Adrenal gland (tissue), 12 donors: ENCODE measurements around the gene MLLT1. TPM values are rescaled to one million over a fixed set of nuclear protein-coding genes. Genes with fewer than 3 reads are reported as not detected.
"Not testable (repeated sequence)": the region's sequence is repeated elsewhere in the genome, so short reads cannot be mapped to it uniquely, and the experiment has no call there.

ENCODE experiments used
- DNase-seq, 7 donors: peaks; one replicate each; pipeline ENCODE4 v3.0.0-alpha.2; 2019 to 2020
- H3K27ac ChIP-seq, 5 donors: fragments of 200-600 bp; sonication (generic) in 4 of 5; 1 replicate in 3 of 5; 2 replicates in 2 of 5; pipeline versions ENCODE4 v1.5.1 to v1.8.0; 2016 to 2020; ENCODE audit warnings: mild to moderate bottlenecking in 1 of 5
- H3K27me3 ChIP-seq: fragments of 200-600 bp; 2 replicates; pipeline ENCODE4 v1.8.0; 2021
- H3K36me3 ChIP-seq, 2 donors: fragments of 200-600 bp; replicated peaks in 1 of 2; 1 replicate in 1 of 2; 2 replicates in 1 of 2; pipeline versions ENCODE4 v1.5.1 to v1.8.0; 2018 to 2022
- H3K4me1 ChIP-seq, 2 donors: fragments of 200-600 bp; replicated peaks in 1 of 2; 1 replicate in 1 of 2; 2 replicates in 1 of 2; pipeline versions ENCODE4 v1.5.1 to v1.8.0; 2018 to 2021
- H3K4me3 ChIP-seq, 4 donors: fragments of 200-600 bp; sonication (generic) in 3 of 4; one replicate each; pipeline ENCODE4 v1.5.1; 2016 to 2018
- H3K9me3 ChIP-seq, 3 donors: fragments of 200-600 bp; sonication (generic) in 1 of 3; replicated peaks in 1 of 3; 1 replicate in 2 of 3; 2 replicates in 1 of 3; pipeline versions ENCODE4 v1.5.1 to v1.8.0; 2016 to 2021
- POLR2A ChIP-seq, 2 donors: fragments of 450-650 bp; IDR thresholded peaks; one replicate each; pipeline ENCODE4 v1.6.1; 2017; ENCODE audit warnings: antibody characterized with exemption in 2 of 2, mild to moderate bottlenecking in 2 of 2, moderate library complexity in 1 of 2
- WGBS, 4 donors: extraction: QIAGEN DNeasy Blood & Tissue Kit in 2 of 4; methylation state at CpG; one replicate each; pipeline versions ENCODE4 v1.1.5 to v1.1.7; 2013 to 2017; 5-methylcytosine and 5-hydroxymethylcytosine counted together
- intact Hi-C, 2 donors: fragments of 100-400 bp; cut with DNase I; formaldehyde crosslinking; loops; one replicate each; pipeline versions ENCODE4 v1.14.1 to v1.15.0; 2022 to 2023
- polyA plus RNA-seq, 3 donors: library from polyadenylated mRNA; stranded (reverse); fragments of 200-250 nt in 2 of 3; fragments of 350-450 nt in 1 of 3; fragmentation: Illumina TruSeq in 1 of 3; extraction: RNeasy Lipid Tissue Mini Kit (QIAGEN cat#74804) in 1 of 3; gene quantifications; one replicate each; pipeline ENCODE4 v1.2.3, GENCODE V29; 2013 to 2014
- total RNA-seq, 9 donors: library from RNA; depleted of rRNA in 4 of 9; stranded (reverse); fragments of >200 nt in 4 of 9; fragments of 120-200 nt in 1 of 9; fragmentation: NEBNext Ultra II Directional in 1 of 9; extraction: Animal tissue kit (Norgen Biotek cat#: 25700) in 1 of 9; gene quantifications; one replicate each; pipeline versions ENCODE4 v1.1.0 to v1.2.4, GENCODE V29; 2013 to 2023
- TF ChIP-seq, protein P1 (sequence below), 6 experiments: fragments of 450-650 bp in 4 of 6; fragments of 200-600 bp in 2 of 6; sonication (generic) in 1 of 6; IDR thresholded peaks; 1 replicate in 5 of 6; 2 replicates in 1 of 6; pipeline versions ENCODE4 v1.5.1 to v1.8.0; 2016 to 2021; ENCODE audit warnings: antibody characterized with exemption in 6 of 6, mild to moderate bottlenecking in 2 of 6, moderate library complexity in 1 of 6
- donor health status: healthy with polysubstance abuse.
- donor health status: Bipolar disorder and iron deficiency.
- donor health status: DM: yes; HTN: yes; CAD: no.
- donor health status: DM: no; HTN: no; CAD: no.
- donor health status: DM: no; HTN: no; CAD: no.
- donor health status: DM: yes; HTN: yes; CAD: no.

MLLT1 gene
- total and polyA plus RNA-seq, 12 donors: 9.3 to 66.3 (median 28.2) TPM

DNA sequence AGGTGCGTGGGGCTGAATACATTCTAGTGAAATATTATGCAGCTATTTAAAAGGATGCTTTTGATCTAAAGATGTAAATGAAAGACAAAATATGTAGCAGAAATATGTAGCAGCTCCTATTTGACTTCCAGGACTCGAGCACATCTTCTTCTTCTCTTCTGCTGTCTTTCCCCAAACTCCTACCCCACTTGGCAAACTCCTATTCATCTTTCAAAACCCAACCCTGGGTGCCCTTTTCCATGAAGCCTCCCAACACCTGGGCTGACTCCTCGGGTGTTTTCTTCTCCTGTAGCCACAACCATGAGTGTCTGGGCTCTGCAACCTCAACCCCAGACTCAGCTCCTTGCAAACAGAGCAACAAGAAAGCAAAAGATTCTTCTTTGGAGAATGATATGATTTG is 42.5 kb upstream of the MLLT1 start:
- Histone ChIP-seq H3K27me3 (peaks cover 6% of the 10 kb centered on the region), H3K4me1 (no peaks in the 10 kb centered on the region), H3K4me3 (no peak overlapping the region), H3K9me3 (no peaks in the 10 kb centered on the region), H3K36me3 (no peaks in the 10 kb centered on the region), H3K27ac (no peak overlapping the region)
- no peak for DNase-seq
- TF ChIP-seq, protein P1, sequence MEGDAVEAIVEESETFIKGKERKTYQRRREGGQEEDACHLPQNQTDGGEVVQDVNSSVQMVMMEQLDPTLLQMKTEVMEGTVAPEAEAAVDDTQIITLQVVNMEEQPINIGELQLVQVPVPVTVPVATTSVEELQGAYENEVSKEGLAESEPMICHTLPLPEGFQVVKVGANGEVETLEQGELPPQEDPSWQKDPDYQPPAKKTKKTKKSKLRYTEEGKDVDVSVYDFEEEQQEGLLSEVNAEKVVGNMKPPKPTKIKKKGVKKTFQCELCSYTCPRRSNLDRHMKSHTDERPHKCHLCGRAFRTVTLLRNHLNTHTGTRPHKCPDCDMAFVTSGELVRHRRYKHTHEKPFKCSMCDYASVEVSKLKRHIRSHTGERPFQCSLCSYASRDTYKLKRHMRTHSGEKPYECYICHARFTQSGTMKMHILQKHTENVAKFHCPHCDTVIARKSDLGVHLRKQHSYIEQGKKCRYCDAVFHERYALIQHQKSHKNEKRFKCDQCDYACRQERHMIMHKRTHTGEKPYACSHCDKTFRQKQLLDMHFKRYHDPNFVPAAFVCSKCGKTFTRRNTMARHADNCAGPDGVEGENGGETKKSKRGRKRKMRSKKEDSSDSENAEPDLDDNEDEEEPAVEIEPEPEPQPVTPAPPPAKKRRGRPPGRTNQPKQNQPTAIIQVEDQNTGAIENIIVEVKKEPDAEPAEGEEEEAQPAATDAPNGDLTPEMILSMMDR (IDR thresholded peaks at IDR 0.05): no peak
- TF ChIP-seq POLR2A (IDR thresholded peaks at IDR 0.05): no peak
- WGBS, 4 donors: 35 to 60% (median 52%) methylated on average over 3 of the region's 3 CpGs
- intact Hi-C loops: no loop called here

DNA sequence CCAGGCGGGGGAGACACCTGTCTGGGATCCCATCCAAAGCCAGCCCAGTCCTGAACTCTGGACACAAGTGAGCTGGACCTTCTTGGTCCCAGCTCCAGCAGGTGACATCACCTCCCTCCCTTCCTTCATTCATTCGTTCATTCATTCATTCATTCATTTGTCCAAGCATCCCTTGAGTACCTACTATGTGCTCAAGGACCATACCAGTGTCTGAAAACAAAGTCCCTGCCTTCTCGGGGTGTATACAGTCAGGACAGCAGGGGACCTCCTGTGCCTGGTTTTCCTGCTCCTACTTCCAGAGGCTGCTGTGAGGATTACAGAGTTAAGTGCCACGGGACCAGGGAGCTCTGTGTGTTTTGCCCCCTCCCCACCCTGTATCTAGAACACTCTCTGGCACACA is 39.6 kb upstream of the MLLT1 start:
- no peaks in the 10 kb centered on the region for H3K4me1 ChIP-seq
- H3K36me3 ChIP-seq: no peaks in the 10 kb centered on the region
- no peak overlapping the region for H3K4me3 ChIP-seq
- intact Hi-C loops: no loop called here
- TF ChIP-seq POLR2A (IDR thresholded peaks at IDR 0.05): no peak
- TF ChIP-seq, protein P1 (IDR thresholded peaks at IDR 0.05): no peak
- WGBS, 4 donors: 33 to 56% (median 44%) methylated on average over 4 of the region's 4 CpGs
- no peak for DNase-seq
- peaks cover 6% of the 10 kb centered on the region for H3K27me3 ChIP-seq
- H3K9me3 ChIP-seq: no peaks in the 10 kb centered on the region
- no peak overlapping the region for H3K27ac ChIP-seq

DNA sequence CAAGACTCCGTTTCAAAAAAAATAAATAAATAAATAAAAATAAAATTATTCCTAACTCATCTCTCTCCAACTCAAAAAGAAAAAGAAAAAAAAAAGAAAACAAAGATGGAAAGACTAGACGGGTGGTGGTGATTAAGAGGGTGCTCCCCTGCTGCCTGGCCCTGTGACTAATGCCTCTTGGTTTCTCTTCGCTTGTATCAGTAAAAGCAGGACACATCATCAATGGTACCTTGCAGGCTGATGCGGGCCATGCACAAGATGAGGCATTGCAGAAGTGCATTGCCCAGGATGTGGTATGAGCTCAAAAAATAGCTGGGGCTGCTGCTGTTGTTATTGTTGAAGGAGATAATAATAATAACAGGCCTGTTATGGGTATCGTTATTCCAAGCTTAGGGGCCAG is 39.0 kb upstream of the MLLT1 start:
- H3K27ac ChIP-seq: no peak overlapping the region
- H3K36me3 ChIP-seq: no peaks in the 10 kb centered on the region
- no peak for DNase-seq
- H3K27me3 ChIP-seq: peaks cover 6% of the 10 kb centered on the region
- no peaks in the 10 kb centered on the region for H3K9me3 ChIP-seq
- intact Hi-C loops: no loop called here
- H3K4me1 ChIP-seq: no peaks in the 10 kb centered on the region
- 63 to 76% (median 70%) methylated on average over 5 of the region's 5 CpGs for WGBS, 4 donors
- TF ChIP-seq POLR2A (IDR thresholded peaks at IDR 0.05): no peak
- TF ChIP-seq, protein P1 (IDR thresholded peaks at IDR 0.05): no peak
- no peak overlapping the region for H3K4me3 ChIP-seq

DNA sequence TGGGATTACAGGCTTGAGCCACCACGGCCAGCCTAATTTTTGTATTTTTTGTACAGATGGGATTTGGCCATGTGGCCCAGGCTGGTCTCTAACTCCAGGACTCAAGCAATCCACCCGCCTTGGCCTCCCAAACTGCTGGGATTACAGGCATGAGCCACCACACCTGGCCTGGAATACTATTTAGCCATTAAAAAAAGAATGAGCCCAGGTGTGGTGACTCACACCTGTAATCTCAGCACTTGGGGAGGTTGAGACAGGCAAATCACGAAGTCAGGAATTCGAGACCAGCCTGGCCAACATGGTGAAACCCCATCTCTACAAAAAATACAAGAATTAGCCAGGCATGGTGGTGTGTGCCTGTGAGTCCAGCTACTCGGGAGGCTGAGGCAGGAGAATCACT is 35.9 kb upstream of the MLLT1 start:
- H3K27me3 ChIP-seq, H3K36me3 ChIP-seq, intact Hi-C loops, H3K27ac ChIP-seq, H3K9me3 ChIP-seq, H3K4me3 ChIP-seq, H3K4me1 ChIP-seq, DNase-seq: not testable (repeated sequence)
- 74 to 85% (median 79%) methylated on average over 5 of the region's 5 CpGs for WGBS, 4 donors

DNA sequence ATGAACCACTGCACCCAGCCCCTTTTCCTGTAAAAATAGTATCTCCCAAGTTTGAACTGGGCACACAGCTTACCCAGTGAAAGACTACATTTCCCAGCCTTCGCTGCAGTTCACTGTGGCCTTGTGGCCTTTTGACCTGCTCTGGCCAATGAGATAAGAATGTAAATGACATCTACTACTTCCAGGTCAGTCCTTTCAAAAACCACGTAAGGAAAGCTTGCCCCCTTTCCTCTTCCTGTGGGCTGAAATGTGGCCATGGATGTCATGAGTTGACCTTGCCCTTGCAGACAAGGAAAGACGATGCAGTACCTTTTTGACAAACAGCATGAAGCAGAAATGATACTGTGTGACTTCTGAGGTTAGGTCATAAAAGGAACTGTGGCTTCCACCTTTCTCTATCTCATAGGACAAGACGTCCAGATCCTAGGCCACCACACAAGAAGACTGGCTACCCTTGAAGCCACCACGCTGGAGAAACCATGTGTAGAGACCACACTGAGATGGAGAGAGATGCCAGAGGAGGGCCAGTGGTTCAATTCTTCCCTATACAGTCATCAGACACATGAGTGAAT is 33.7 kb upstream of the MLLT1 start:
- intact Hi-C loops: no loop called here
- no peaks in the 10 kb centered on the region for H3K36me3 ChIP-seq
- 55 to 67% (median 63%) methylated on average over 5 of the region's 5 CpGs for WGBS, 4 donors
- no peak overlapping the region for H3K27ac ChIP-seq
- H3K4me3 ChIP-seq: no peak overlapping the region
- no peaks in the 10 kb centered on the region for H3K27me3 ChIP-seq
- no peak for DNase-seq
- H3K4me1 ChIP-seq: no peaks in the 10 kb centered on the region
- TF ChIP-seq POLR2A (IDR thresholded peaks at IDR 0.05): no peak
- TF ChIP-seq, protein P1 (IDR thresholded peaks at IDR 0.05): no peak
- no peaks in the 10 kb centered on the region for H3K9me3 ChIP-seq
